Tibial nerve (tissue), 4 donors: ENCODE results near the gene ST6GALNAC6. TPM values are rescaled to one million over a fixed set of nuclear protein-coding genes. Genes with fewer than 3 reads are reported as not detected.
"Not testable (repeated sequence)": the region's sequence is repeated elsewhere in the genome, so short reads cannot be mapped to it uniquely, and the experiment has no call there.

Experiments
- DNase-seq, 2 donors: peaks; one replicate each; pipeline ENCODE4 v3.0.0-alpha.2; 2019; ENCODE audit warnings: low spot score in 2 of 2
- H3K27ac ChIP-seq, 4 donors: fragments of 200-600 bp; sonication (generic) in 3 of 4; one replicate each; pipeline ENCODE4 v1.5.1; 2017 to 2019; ENCODE audit warnings: mild to moderate bottlenecking in 1 of 4
- H3K27me3 ChIP-seq, 2 donors: fragments of 200-600 bp; sonication (generic) in 1 of 2; one replicate each; pipeline versions ENCODE4 v1.5.1 to v1.6.0; 2017 to 2019
- H3K36me3 ChIP-seq, 3 donors: fragments of 200-600 bp; sonication (generic); one replicate each; pipeline ENCODE4 v1.5.1; 2018 to 2019
- H3K4me1 ChIP-seq, 4 donors: fragments of 200-600 bp; sonication (generic) in 3 of 4; one replicate each; pipeline ENCODE4 v1.5.1; 2017 to 2019
- H3K4me3 ChIP-seq, 4 donors: fragments of 200-600 bp; sonication (generic) in 3 of 4; one replicate each; pipeline ENCODE4 v1.5.1; 2017 to 2019; ENCODE audit warnings: mild to moderate bottlenecking in 1 of 4, moderate library complexity in 1 of 4
- H3K9me3 ChIP-seq, 4 donors: fragments of 200-600 bp; sonication (generic) in 3 of 4; one replicate each; pipeline ENCODE4 v1.5.1; 2017 to 2019
- CTCF ChIP-seq, 5 experiments: fragments of 200-600 bp in 3 of 5; fragments of 450-650 bp in 2 of 5; sonication (generic) in 3 of 5; IDR thresholded peaks; one replicate each; pipeline ENCODE4 v1.5.1; 2016 to 2019; ENCODE audit warnings: antibody characterized with exemption in 5 of 5, mild to moderate bottlenecking in 3 of 5, moderate library complexity in 2 of 5
- EP300 ChIP-seq, 2 donors: sonication (generic); formaldehyde crosslinking; IDR thresholded peaks; one replicate each; pipeline ENCODE4 v1.6.1; 2017; ENCODE audit warnings: antibody characterized with exemption in 2 of 2, mild to moderate bottlenecking in 1 of 2
- POLR2A ChIP-seq, 2 donors: fragments of 450-650 bp; IDR thresholded peaks; one replicate each; pipeline ENCODE4 v1.6.1; 2017; ENCODE audit warnings: antibody characterized with exemption in 2 of 2, mild to moderate bottlenecking in 2 of 2, moderate library complexity in 2 of 2
- WGBS, 2 donors: methylation state at CpG; one replicate each; pipeline ENCODE4 v1.1.5; 2018; 5-methylcytosine and 5-hydroxymethylcytosine counted together
- total RNA-seq, 4 donors: library from RNA; depleted of rRNA; stranded (reverse); fragments of >200 nt; gene quantifications; one replicate each; pipeline ENCODE4 v1.1.0, GENCODE V29; 2016

Gene ST6GALNAC6
- total RNA-seq, 4 donors from 2014 or later = 108 to 193 (median 172) TPM

- Histone ChIP-seq H3K4me1 (peaks cover 0 to 62% (median 38%) of the 10 kb centered on the region in 4 donors), H3K27me3 (no peaks in the 10 kb centered on the region), H3K9me3 (no peaks in the 10 kb centered on the region), H3K27ac (peak overlapping the region in 3 of 4 donors; percentile 38 to 93 (median 88)), H3K36me3 (peaks cover 0 to 49% (median 0%) of the 10 kb centered on the region in 3 donors), H3K4me3 (no peak overlapping the region)
- DNase-seq = no peak
- 82 to 85% methylated on average over 14 to 20 of the region's 20 CpGs for WGBS, 2 donors
- TF ChIP-seq EP300 (IDR thresholded peaks at IDR 0.05) (no peak), POLR2A (IDR thresholded peaks at IDR 0.05) (no peak), CTCF (IDR thresholded peaks at IDR 0.05) (no peak)
Measured at GRCh38 chr9:127872369-127873222, 26.8 kb downstream of the ST6GALNAC6 start.

- Histone ChIP-seq H3K9me3 (no peaks in the 10 kb centered on the region), H3K27ac (no peak overlapping the region), H3K36me3 (peaks cover 0 to 58% (median 0%) of the 10 kb centered on the region in 3 donors), H3K27me3 (no peaks in the 10 kb centered on the region), H3K4me1 (peaks cover 0 to 53% (median 33%) of the 10 kb centered on the region in 4 donors), H3K4me3 (no peak overlapping the region)
- TF ChIP-seq CTCF (IDR thresholded peaks at IDR 0.05) = no peak
- TF ChIP-seq EP300 (IDR thresholded peaks at IDR 0.05) = no peak
- TF ChIP-seq POLR2A (IDR thresholded peaks at IDR 0.05) = no peak
- DNase-seq = no peak
- 81 to 93% methylated on average over 9 of the region's 9 CpGs for WGBS, 2 donors
Measured at GRCh38 chr9:127871531-127871930, 27.9 kb downstream of the ST6GALNAC6 start.

GRCh38 chr9:127870887-127871286 lies 28.5 kb downstream of the ST6GALNAC6 start:
- TF ChIP-seq CTCF (IDR thresholded peaks at IDR 0.05) (no peak), POLR2A (IDR thresholded peaks at IDR 0.05) (no peak), EP300 (IDR thresholded peaks at IDR 0.05) (no peak)
- WGBS, 2 donors = 84 to 87% methylated on average over 12 of the region's 12 CpGs
- Histone ChIP-seq H3K36me3 (peaks cover 0 to 60% (median 0%) of the 10 kb centered on the region in 3 donors), H3K4me3 (no peak overlapping the region), H3K27ac (no peak overlapping the region), H3K27me3 (no peaks in the 10 kb centered on the region), H3K9me3 (no peaks in the 10 kb centered on the region), H3K4me1 (peaks cover 0 to 46% (median 27%) of the 10 kb centered on the region in 4 donors)
- DNase-seq = no peak

GRCh38 chr9:127870153-127870491 lies 29.3 kb downstream of the ST6GALNAC6 start:
- WGBS, 2 donors = 59 to 67% methylated on average over 9 of the region's 9 CpGs
- peak in 1 of 5 experiments; percentile 15 for TF ChIP-seq CTCF (IDR thresholded peaks at IDR 0.05)
- not testable (repeated sequence) for H3K27me3 ChIP-seq, H3K9me3 ChIP-seq, H3K4me3 ChIP-seq, H3K27ac ChIP-seq, DNase-seq
- peaks cover 0 to 39% (median 20%) of the 10 kb centered on the region in 4 donors for H3K4me1 ChIP-seq
- H3K36me3 ChIP-seq = peaks cover 0 to 60% (median 0%) of the 10 kb centered on the region in 3 donors
